Testis (tissue), 2 donors: Measurements from ENCODE around the gene TAS2R39.

Experiments
- POLR2A ChIP-seq: fragments of 450-650 bp; IDR thresholded peaks from one replicate; pipeline ENCODE4 v1.6.1; 2017; ENCODE audit warnings: antibody characterized with exemption, mild to moderate bottlenecking, moderate library complexity
- TF ChIP-seq, protein P1 (sequence below), 3 experiments: fragments of 450-650 bp in 2 of 3; fragments of 200-600 bp in 1 of 3; sonication (generic) in 1 of 3; IDR thresholded peaks; one replicate each; pipeline ENCODE4 v1.5.1; 2016 to 2019; ENCODE audit warnings: antibody characterized with exemption in 3 of 3, mild to moderate bottlenecking in 2 of 3, moderate library complexity in 1 of 3

DNA sequence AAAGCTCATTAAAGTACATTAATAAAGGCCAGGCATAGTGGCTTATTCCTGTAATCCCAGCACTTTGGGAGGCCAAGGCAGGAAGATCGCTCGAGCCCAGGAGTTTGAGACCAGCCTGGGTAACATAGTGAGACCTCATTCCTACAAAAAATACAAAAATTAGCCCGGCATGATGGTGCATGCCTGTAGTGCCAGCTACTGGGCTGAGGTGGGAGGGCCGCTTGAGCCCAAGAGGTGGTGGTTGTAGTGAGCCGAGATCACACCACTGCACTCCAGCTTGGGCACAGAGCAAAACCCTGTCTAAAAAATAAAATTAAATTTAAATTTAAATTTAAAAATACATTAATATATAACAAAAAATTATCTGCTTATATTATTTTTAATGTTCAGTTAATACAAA, 7.1 kb upstream of the TAS2R39 start:
- TF ChIP-seq, protein P1, sequence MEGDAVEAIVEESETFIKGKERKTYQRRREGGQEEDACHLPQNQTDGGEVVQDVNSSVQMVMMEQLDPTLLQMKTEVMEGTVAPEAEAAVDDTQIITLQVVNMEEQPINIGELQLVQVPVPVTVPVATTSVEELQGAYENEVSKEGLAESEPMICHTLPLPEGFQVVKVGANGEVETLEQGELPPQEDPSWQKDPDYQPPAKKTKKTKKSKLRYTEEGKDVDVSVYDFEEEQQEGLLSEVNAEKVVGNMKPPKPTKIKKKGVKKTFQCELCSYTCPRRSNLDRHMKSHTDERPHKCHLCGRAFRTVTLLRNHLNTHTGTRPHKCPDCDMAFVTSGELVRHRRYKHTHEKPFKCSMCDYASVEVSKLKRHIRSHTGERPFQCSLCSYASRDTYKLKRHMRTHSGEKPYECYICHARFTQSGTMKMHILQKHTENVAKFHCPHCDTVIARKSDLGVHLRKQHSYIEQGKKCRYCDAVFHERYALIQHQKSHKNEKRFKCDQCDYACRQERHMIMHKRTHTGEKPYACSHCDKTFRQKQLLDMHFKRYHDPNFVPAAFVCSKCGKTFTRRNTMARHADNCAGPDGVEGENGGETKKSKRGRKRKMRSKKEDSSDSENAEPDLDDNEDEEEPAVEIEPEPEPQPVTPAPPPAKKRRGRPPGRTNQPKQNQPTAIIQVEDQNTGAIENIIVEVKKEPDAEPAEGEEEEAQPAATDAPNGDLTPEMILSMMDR (IDR thresholded peaks at IDR 0.05): no peak
- TF ChIP-seq POLR2A: no peak
